BJ (cell line): ENCODE results near the gene ADGRA1. TPM values are rescaled to one million over a fixed set of nuclear protein-coding genes. Genes with fewer than 3 reads are reported as not detected.

ENCODE experiments used
- CTCF ChIA-PET: fragments of 350-600 bp; formaldehyde crosslinking; extraction: SDS; loops from one replicate; lab custom pipeline; 2021; ENCODE audit warnings: antibody characterized with exemption, inconsistent platforms; lab: Yijun Ruan, JAX
- POLR2A ChIA-PET: fragments of 300-600 bp; sonication (Branson Sonifier 250); formaldehyde crosslinking; extraction: SDS; loops from one replicate; lab custom pipeline; 2021; ENCODE audit warnings: antibody characterized with exemption; lab: Charles Lee
- DNase-seq: peaks from one replicate; pipeline ENCODE4 v3.0.0-alpha.2; 2011; ENCODE audit warnings: low read depth
- H3K27me3 ChIP-seq: 2 replicates; pipeline ENCODE4 v1.6.0; 2011; ENCODE audit warnings: low read length; ENCODE audit not compliant: control insufficient read depth, insufficient read depth
- H3K36me3 ChIP-seq: 2 replicates; pipeline ENCODE4 v1.5.1; 2011; ENCODE audit warnings: low read length; ENCODE audit not compliant: control insufficient read depth, insufficient read depth
- H3K4me3 ChIP-seq: 2 replicates; pipeline ENCODE4 v1.5.1; 2011; ENCODE audit warnings: low read depth, mild to moderate bottlenecking, control low read depth, low read length
- polyA plus RNA-seq: library from polyadenylated mRNA; depleted of rRNA; stranded (reverse); fragments of >200 nt; gene quantifications from 2 replicates; pipeline ENCODE4 v1.2.3, GENCODE V29; 2011
- TF ChIP-seq, protein P1 (sequence below): IDR thresholded peaks from 2 replicates; pipeline ENCODE4 v1.5.1; 2011; ENCODE audit warnings: low read depth, mild to moderate bottlenecking, control low read depth, inconsistent platforms, low read length, moderate library complexity; ENCODE audit not compliant: insufficient read depth

The ADGRA1 gene
- polyA plus RNA-seq, 1 experiment: not detected

DNA sequence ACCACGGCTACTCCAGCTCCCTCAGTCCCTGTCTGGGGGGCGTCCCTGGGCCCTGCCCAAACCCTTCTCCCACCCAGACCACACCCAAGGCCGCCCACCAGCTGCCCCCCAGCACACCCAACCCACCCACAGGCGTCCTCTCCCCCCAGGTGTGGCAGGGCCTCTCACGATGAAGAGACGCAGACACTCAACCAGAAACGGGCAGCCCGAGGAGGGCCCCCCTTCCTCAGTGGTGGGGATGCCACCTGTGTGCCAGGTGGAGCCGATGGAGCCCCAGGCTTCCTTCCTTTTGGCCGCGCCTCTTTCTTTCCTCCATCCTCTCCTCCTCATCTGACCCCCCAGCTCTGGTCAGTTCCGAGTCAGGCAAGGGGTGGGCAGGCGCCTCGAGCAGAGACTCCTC, 28.7 kb downstream of the ADGRA1 start:
- TF ChIP-seq, protein P1, sequence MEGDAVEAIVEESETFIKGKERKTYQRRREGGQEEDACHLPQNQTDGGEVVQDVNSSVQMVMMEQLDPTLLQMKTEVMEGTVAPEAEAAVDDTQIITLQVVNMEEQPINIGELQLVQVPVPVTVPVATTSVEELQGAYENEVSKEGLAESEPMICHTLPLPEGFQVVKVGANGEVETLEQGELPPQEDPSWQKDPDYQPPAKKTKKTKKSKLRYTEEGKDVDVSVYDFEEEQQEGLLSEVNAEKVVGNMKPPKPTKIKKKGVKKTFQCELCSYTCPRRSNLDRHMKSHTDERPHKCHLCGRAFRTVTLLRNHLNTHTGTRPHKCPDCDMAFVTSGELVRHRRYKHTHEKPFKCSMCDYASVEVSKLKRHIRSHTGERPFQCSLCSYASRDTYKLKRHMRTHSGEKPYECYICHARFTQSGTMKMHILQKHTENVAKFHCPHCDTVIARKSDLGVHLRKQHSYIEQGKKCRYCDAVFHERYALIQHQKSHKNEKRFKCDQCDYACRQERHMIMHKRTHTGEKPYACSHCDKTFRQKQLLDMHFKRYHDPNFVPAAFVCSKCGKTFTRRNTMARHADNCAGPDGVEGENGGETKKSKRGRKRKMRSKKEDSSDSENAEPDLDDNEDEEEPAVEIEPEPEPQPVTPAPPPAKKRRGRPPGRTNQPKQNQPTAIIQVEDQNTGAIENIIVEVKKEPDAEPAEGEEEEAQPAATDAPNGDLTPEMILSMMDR: no peak
- CTCF ChIA-PET: no interaction called here

DNA sequence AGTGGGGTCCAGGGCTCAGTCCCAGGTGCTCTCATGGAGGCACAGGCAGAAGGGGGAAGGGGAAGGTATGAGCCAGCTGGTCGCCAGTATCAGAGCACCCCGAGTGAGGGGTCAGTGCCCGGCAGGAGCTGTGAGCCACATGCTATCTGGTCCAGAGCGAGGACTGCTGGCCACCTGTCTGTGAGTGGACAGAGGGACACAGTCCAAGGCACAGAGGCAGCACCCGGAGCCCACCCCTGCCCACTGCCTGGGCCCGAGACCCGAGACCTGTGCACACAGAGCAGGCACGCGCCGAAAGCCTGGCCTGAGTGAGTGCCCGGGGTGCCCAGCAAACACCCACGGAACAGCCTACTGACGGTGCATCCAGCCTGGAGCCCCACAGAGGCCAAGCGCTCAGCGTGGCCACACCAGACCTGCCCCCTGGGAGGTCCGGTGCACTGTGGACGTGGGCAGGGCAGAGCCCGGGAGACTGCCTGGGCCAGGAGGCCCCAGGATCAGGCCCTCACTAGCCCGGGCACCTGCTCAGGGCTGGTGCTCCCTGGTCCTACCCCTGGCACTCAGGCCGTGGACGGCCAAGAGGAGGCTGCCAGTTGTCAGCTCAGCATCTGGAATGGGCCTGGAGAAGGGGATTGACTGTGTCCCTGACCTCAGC, 29.4 kb downstream of the ADGRA1 start:
- H3K4me3 ChIP-seq: no peak overlapping the region
- ChIA-PET CTCF (interaction anchor here (1.2 kb wide), 1 partner anchor 26 kb away, joined by 4 read pairs; no protein-coding TSS in a partner anchor), POLR2A (no interaction called here)
- no peaks in the 10 kb centered on the region for H3K27me3 ChIP-seq
- TF ChIP-seq, protein P1: no peak
- H3K36me3 ChIP-seq: no peaks in the 10 kb centered on the region
- DNase-seq: no peak

More for the DNA sequence above, 28.7 kb downstream of the ADGRA1 start:
- no peak for DNase-seq
- no peak overlapping the region for H3K4me3 ChIP-seq
- no peaks in the 10 kb centered on the region for H3K27me3 ChIP-seq
- POLR2A ChIA-PET: no interaction called here
- H3K36me3 ChIP-seq: no peaks in the 10 kb centered on the region

DNA sequence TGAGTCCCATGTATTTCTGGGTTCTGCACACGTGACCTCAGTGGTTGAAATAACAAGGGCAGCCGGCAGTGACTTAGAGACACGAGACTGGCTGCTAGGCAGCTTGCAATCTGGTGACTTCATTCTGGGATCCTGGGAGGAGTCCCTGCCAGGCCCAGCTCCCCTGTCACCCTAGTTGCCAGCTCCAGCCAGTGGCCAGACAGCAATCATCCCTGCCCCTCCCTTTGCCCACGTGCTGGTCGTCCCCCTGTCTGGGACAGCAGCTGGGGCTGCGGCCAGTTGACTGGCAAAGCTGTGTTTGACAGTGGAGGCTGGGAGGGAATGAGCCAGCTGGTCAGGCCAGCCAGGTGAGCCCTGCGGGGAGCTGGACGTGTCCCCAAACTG, 30.0 kb downstream of the ADGRA1 start:
- ChIA-PET POLR2A (no interaction called here), CTCF (interaction anchor here (1.2 kb wide), 1 partner anchor 26 kb away, joined by 4 read pairs; no protein-coding TSS in a partner anchor)

DNA sequence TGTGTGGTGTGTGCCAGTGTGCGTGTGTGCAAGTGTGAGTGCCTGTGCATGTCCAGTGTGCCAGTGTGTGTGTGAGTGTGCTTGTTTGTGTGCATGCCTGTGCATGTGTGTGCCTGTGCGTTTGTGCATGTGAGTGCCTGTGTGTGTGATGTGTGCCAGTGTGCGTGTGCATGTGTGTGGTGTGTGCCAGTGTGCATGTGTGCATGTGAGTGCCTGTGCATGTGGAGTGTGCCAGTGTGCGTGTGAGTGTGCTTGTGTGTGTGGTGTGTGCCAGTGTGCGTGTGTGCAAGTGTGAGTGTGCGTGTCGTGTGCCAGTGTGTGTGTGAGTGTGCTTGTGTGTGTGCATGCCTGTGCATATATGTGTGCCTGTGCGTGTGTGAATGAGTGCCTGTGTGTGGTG, 33.8 kb downstream of the ADGRA1 start:
- CTCF ChIA-PET: interaction anchor here (0.8 kb wide), 1 partner anchor 11 kb away, joined by 3 read pairs; no protein-coding TSS in a partner anchor
- TF ChIP-seq, protein P1: no peak
- Histone ChIP-seq H3K4me3 (no peak overlapping the region), H3K27me3 (no peaks in the 10 kb centered on the region), H3K36me3 (no peaks in the 10 kb centered on the region)
- POLR2A ChIA-PET: no interaction called here
- DNase-seq: no peak

More for the DNA sequence above, 30.0 kb downstream of the ADGRA1 start:
- TF ChIP-seq, protein P1: no peak
- H3K4me3 ChIP-seq: no peak overlapping the region
- no peaks in the 10 kb centered on the region for H3K27me3 ChIP-seq
- DNase-seq: no peak
- H3K36me3 ChIP-seq: no peaks in the 10 kb centered on the region

DNA sequence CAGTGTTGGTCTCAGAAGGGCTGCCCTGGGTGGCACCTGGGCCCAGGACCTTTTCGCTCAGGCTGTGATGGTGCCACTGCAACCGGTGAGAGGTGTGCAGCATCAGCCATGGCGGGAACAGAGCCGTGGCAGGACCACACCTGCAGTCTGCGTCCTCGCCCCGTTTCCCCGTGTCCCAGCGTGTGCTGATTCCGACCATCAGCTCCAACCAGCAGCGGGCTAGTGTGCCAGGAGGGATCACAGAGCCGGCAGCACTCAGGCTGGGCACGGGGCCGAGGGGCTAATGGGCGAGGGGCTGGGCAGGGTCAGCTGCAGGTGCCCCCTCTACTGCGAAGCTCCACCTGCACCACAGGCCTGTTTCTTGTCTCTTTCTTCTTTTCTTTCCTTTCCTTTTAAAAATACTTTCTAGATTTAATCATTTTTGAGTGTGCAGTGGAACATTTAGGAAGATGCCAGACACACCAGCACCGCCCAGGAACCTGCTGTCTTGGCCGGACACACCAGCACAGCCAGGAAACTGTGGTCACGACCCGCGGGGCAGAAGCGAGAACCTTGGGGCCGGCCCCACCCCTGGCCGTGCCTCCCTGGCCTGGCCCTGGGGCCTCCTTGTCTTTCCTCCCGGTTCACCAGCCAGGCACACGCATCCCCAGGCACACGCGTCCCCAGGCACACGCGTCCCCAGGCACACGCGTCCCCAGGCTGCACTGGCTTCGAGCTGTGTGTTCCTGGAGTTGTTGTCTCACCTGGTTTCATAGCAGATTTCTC, 34.6 kb downstream of the ADGRA1 start:
- no peak overlapping the region for H3K4me3 ChIP-seq
- CTCF ChIA-PET: interaction anchor here (0.7 to 2.8 kb wide), 5 partner anchors 12 to 451 kb away, joined by 3 to 9 read pairs (median 3); no protein-coding TSS in a partner anchor
- TF ChIP-seq, protein P1: no peak
- DNase-seq: no peak
- no peaks in the 10 kb centered on the region for H3K27me3 ChIP-seq
- POLR2A ChIA-PET: no interaction called here
- H3K36me3 ChIP-seq: no peaks in the 10 kb centered on the region
